Natural killer cell (primary cell): ENCODE data around the gene TTC27. TPM values are rescaled to one million over a fixed set of nuclear protein-coding genes. Genes with fewer than 3 reads are reported as not detected.

Experiments used
- ATAC-seq, 3 donors: fragments of 150-1000 bp in 2 of 3; fragments of 200-7000 bp in 1 of 3; cut with Tn5 transposase; 1 replicate in 1 of 3; 2 replicates in 2 of 3; pipeline ENCODE4 v1.10.0; 2021; ENCODE audit warnings: mild to moderate bottlenecking in 2 of 3, moderate library complexity in 2 of 3
- DNase-seq, 2 donors: peaks; one replicate each; pipeline versions ENCODE4 v3.0.0 to v3.0.0-alpha.2; 2013 to 2021; ENCODE audit warnings: mixed read lengths in 1 of 2
- H3K27ac ChIP-seq: one replicate; pipeline ENCODE4 v1.5.1; 2013; ENCODE audit warnings: mild to moderate bottlenecking, low read length
- H3K27me3 ChIP-seq: one replicate; pipeline ENCODE4 v1.6.1; 2013; ENCODE audit warnings: low read length; ENCODE audit not compliant: control insufficient read depth, insufficient read depth
- H3K36me3 ChIP-seq: one replicate; pipeline ENCODE4 v1.6.1; 2013; ENCODE audit warnings: low read length; ENCODE audit not compliant: control insufficient read depth, insufficient read depth
- H3K4me1 ChIP-seq: one replicate; pipeline ENCODE4 v1.6.1; 2013; ENCODE audit warnings: low read length; ENCODE audit not compliant: control insufficient read depth, insufficient read depth
- H3K4me3 ChIP-seq: one replicate; pipeline ENCODE4 v1.5.1; 2013; ENCODE audit warnings: low read length
- H3K9me3 ChIP-seq: one replicate; pipeline ENCODE4 v1.6.1; 2013; ENCODE audit warnings: low read length; ENCODE audit not compliant: control insufficient read depth, insufficient read depth
- H3K27ac Mint-ChIP-seq, 2 donors: one replicate each; pipeline ENCODE4 v1.8.0; 2022; ENCODE audit warnings: mild to moderate bottlenecking in 2 of 2, mixed read lengths in 2 of 2, moderate library complexity in 1 of 2
- H3K27me3 Mint-ChIP-seq, 2 donors: one replicate each; pipeline ENCODE4 v1.8.0; 2022; ENCODE audit warnings: low read depth in 2 of 2, mixed read lengths in 2 of 2
- H3K36me3 Mint-ChIP-seq: one replicate; pipeline ENCODE4 v1.8.0; 2022; ENCODE audit warnings: mixed read lengths
- H3K4me1 Mint-ChIP-seq, 2 donors: one replicate each; pipeline ENCODE4 v1.8.0; 2022; ENCODE audit warnings: mixed read lengths in 2 of 2
- H3K4me3 Mint-ChIP-seq: one replicate; pipeline ENCODE4 v1.8.0; 2022; ENCODE audit warnings: mild to moderate bottlenecking, moderate library complexity, mixed read lengths
- H3K9me3 Mint-ChIP-seq, 2 donors: one replicate each; pipeline ENCODE4 v1.8.0; 2022; ENCODE audit warnings: mixed read lengths in 2 of 2
- CTCF ChIP-seq: fragments of 200-600 bp; IDR thresholded peaks from one replicate; pipeline ENCODE4 v1.8.0; 2022; ENCODE audit warnings: antibody characterized with exemption
- WGBS: methylation state at CpG from one replicate; pipeline ENCODE4 v1.1.7; 2013; ENCODE audit warnings: missing lambda C conversion rate; ENCODE audit not compliant: insufficient coverage; 5-methylcytosine and 5-hydroxymethylcytosine counted together
- intact Hi-C: fragments of 100-400 bp; cut with micrococcal nuclease; formaldehyde crosslinking; loops from one replicate; pipeline ENCODE4 v1.14.2; 2022
- total RNA-seq, 4 donors: library from RNA; stranded (reverse); fragments of 120-200 nt in 1 of 4; gene quantifications; one replicate each; pipeline versions ENCODE4 v1.2.3 to v1.2.4, GENCODE V29; 2013 to 2022

TTC27 gene
- total RNA-seq, 3 donors from 2014 or later (not counting 1 experiment from before 2014, with no cell fraction given): 13.7 to 14.6 (median 14.1) TPM

- intact Hi-C loops: no loop called here
- Mint-ChIP-seq H3K4me1 (peaks cover 12 to 20% of the 10 kb centered on the region in 2 donors), H3K9me3 (no peaks in the 10 kb centered on the region), H3K4me3 (no peak overlapping the region), H3K36me3 (no peaks in the 10 kb centered on the region), H3K27me3 (no peaks in the 10 kb centered on the region), H3K27ac (no peak overlapping the region)
- Histone ChIP-seq H3K9me3 (no peaks in the 10 kb centered on the region), H3K36me3 (peaks cover 7% of the 10 kb centered on the region), H3K4me1 (no peaks in the 10 kb centered on the region), H3K27me3 (no peaks in the 10 kb centered on the region), H3K27ac (no peak overlapping the region), H3K4me3 (no peak overlapping the region)
- TF ChIP-seq CTCF: no peak
- no peak for DNase-seq
- ATAC-seq: no peak
- WGBS: 99% methylated on average over 8 of the region's 8 CpGs
Measured at GRCh38 chr2:32663864-32664263, 36.0 kb downstream of the TTC27 start.

DNA sequence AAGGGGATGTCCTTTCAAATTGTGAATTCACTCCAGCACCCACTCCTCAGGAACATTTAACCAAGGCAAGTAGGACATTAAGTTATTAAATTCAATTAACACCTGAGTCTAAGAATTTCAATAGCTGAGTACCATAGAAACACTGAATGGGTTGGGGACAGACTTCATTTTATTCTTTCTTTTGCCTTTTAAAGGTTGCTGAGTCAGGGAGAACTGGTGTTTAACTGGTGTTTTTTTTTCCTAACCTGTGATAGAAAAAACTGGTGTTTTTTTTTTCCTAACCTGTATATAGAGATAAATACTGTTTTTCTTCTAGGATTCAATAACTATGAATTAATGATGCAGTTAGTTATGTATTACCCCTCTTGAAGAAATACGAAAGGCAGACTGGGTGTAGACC, 38.9 kb downstream of the TTC27 start:
- Mint-ChIP-seq H3K4me1 (peaks cover 5 to 11% of the 10 kb centered on the region in 2 donors), H3K27ac (no peak overlapping the region), H3K27me3 (no peaks in the 10 kb centered on the region), H3K9me3 (no peaks in the 10 kb centered on the region), H3K36me3 (no peaks in the 10 kb centered on the region), H3K4me3 (no peak overlapping the region)
- ATAC-seq: no peak
- no peaks in the 10 kb centered on the region for H3K9me3 ChIP-seq
- H3K4me3 ChIP-seq: no peak overlapping the region
- H3K27me3 ChIP-seq: no peaks in the 10 kb centered on the region
- DNase-seq: no peak
- H3K4me1 ChIP-seq: no peaks in the 10 kb centered on the region
- H3K36me3 ChIP-seq: peaks cover 7% of the 10 kb centered on the region
- intact Hi-C loops: no loop called here
- TF ChIP-seq CTCF: no peak
- no CpG with 5 or more reads among the region's 1 CpG for WGBS
- no peak overlapping the region for H3K27ac ChIP-seq

GRCh38 chr2:32668254-32668653, 40.4 kb downstream of the TTC27 start:
- Histone ChIP-seq H3K4me1 (no peaks in the 10 kb centered on the region), H3K9me3 (no peaks in the 10 kb centered on the region), H3K27ac (no peak overlapping the region), H3K4me3 (no peak overlapping the region), H3K36me3 (peaks cover 16% of the 10 kb centered on the region), H3K27me3 (no peaks in the 10 kb centered on the region)
- H3K4me3 Mint-ChIP-seq: no peak overlapping the region
- H3K27me3 Mint-ChIP-seq: no peaks in the 10 kb centered on the region
- ATAC-seq (no peak), DNase-seq (no peak)
- no peaks in the 10 kb centered on the region for H3K9me3 Mint-ChIP-seq
- peaks cover 0 to 3% of the 10 kb centered on the region in 2 donors for H3K4me1 Mint-ChIP-seq
- no peak overlapping the region for H3K27ac Mint-ChIP-seq
- no peaks in the 10 kb centered on the region for H3K36me3 Mint-ChIP-seq
- intact Hi-C loops: no loop called here
- WGBS: no CpG with 5 or more reads among the region's 1 CpG
- no peak for TF ChIP-seq CTCF

DNA sequence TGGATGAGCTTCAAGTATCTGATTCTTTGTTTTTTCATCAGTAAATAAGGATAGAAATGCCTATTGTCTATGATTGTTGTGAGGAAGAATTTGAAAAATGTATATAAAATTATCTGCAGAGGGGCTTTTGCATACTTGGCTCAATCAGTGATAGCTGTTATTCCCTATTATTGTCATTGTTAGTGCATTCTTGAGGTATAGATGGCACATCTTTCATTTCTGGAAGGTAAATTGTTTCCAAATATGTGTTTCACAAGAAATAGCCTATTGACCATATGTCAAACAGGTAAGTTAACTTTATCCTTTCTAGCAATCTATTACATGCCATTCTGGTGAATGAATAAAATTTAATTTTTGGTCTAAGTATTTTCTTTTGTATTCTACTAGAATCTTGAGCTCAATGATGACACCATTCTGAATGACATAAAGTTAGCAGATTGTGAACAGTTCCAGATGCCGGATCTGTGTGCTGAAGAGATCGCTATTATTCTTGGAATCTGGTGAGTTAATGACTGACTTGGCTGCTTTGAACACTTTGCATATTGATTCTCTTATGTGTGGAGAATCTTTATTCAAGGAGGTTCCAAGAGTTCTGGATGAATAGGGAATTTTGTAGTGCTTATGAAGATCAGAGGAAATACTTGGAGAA, 44.2 kb downstream of the TTC27 start:
- Mint-ChIP-seq H3K4me3 (no peak overlapping the region), H3K4me1 (no peaks in the 10 kb centered on the region), H3K36me3 (no peaks in the 10 kb centered on the region), H3K27ac (no peak overlapping the region), H3K27me3 (no peaks in the 10 kb centered on the region), H3K9me3 (no peaks in the 10 kb centered on the region)
- Histone ChIP-seq H3K9me3 (no peaks in the 10 kb centered on the region), H3K4me1 (no peaks in the 10 kb centered on the region), H3K4me3 (no peak overlapping the region), H3K27me3 (no peaks in the 10 kb centered on the region), H3K36me3 (peaks cover 15% of the 10 kb centered on the region), H3K27ac (no peak overlapping the region)
- intact Hi-C loops: no loop called here
- DNase-seq (no peak), ATAC-seq (no peak)
- TF ChIP-seq CTCF: no peak
- 98% methylated on average over 2 of the region's 2 CpGs for WGBS
